B cell (primary cell): ENCODE results near the gene LCN9. TPM values are rescaled to one million over a fixed set of nuclear protein-coding genes. Genes with fewer than 3 reads are reported as not detected.

Source experiments
- ATAC-seq: fragments of 200-7000 bp; cut with Tn5 transposase; one replicate; pipeline ENCODE4 v1.10.0; 2021; ENCODE audit warnings: low read depth, mild to moderate bottlenecking, moderate number of reproducible peaks, moderate library complexity
- CTCF ChIA-PET: fragments of 350-600 bp; sonication (Branson Sonifier 250); formaldehyde crosslinking; loops from one replicate; lab custom pipeline; 2021; ENCODE audit warnings: antibody characterized with exemption, inconsistent platforms; lab: Charles Lee
- POLR2A ChIA-PET: fragments of 350-600 bp; sonication (Branson Sonifier 250); formaldehyde crosslinking; loops from one replicate; lab custom pipeline; 2021; ENCODE audit warnings: antibody characterized with exemption; lab: Charles Lee
- DNase-seq: peaks from one replicate; pipeline ENCODE4 v3.0.0; 2013
- H2AFZ ChIP-seq: 2 replicates; pipeline ENCODE4 v1.6.1; 2012; ENCODE audit warnings: mild to moderate bottlenecking, low read depth, low read length; ENCODE audit not compliant: insufficient read depth, poor library complexity, severe bottlenecking
- H3K27ac ChIP-seq, 2 donors: 1 replicate in 1 of 2; 2 replicates in 1 of 2; pipeline ENCODE4 v1.5.1; 2012 to 2013; ENCODE audit warnings: low read length in 2 of 2, mild to moderate bottlenecking in 2 of 2, moderate library complexity in 1 of 2
- H3K27me3 ChIP-seq, 4 experiments: fragments of 200-600 bp in 1 of 4; sonication (generic) in 1 of 4; replicated peaks in 1 of 4; 1 replicate in 2 of 4; 2 replicates in 2 of 4; pipeline versions ENCODE4 v1.6.1 to v1.7.0; 2013 to 2016; ENCODE audit warnings: low read length in 3 of 4, mild to moderate bottlenecking in 2 of 4, mixed read lengths in 1 of 4, moderate library complexity in 1 of 4; ENCODE audit not compliant: insufficient read depth in 4 of 4, control insufficient read depth in 3 of 4; ENCODE audit errors: control extremely low read depth in 1 of 4
- H3K36me3 ChIP-seq, 2 experiments: replicated peaks in 1 of 2; 1 replicate in 1 of 2; 2 replicates in 1 of 2; pipeline versions ENCODE4 v1.6.1 to v1.7.1; 2013; ENCODE audit warnings: low read length in 1 of 2; ENCODE audit not compliant: insufficient read depth in 2 of 2, control insufficient read depth in 1 of 2; ENCODE audit errors: control extremely low read depth in 1 of 2, extremely low read depth in 1 of 2
- H3K4me1 ChIP-seq, 2 donors: fragments of 200-600 bp in 1 of 2; sonication (generic) in 1 of 2; 1 replicate in 1 of 2; 2 replicates in 1 of 2; pipeline versions ENCODE4 v1.5.1 to v1.6.1; 2013 to 2017; ENCODE audit warnings: low read length in 2 of 2; ENCODE audit not compliant: control insufficient read depth in 2 of 2, insufficient read depth in 2 of 2
- H3K4me2 ChIP-seq: replicated peaks from 2 replicates; pipeline ENCODE3; 2012; ENCODE audit warnings: mild to moderate bottlenecking, low read depth, low read length; ENCODE audit not compliant: poor library complexity, severe bottlenecking
- H3K4me3 ChIP-seq, 5 experiments: fragments of 200-600 bp in 1 of 5; sonication (generic) in 1 of 5; 1 replicate in 3 of 5; 2 replicates in 2 of 5; pipeline versions ENCODE4 v1.5.1 to v1.7.0; 2011 to 2016; ENCODE audit warnings: low read length in 4 of 5, mild to moderate bottlenecking in 4 of 5, low read depth in 2 of 5, control low read depth in 1 of 5, moderate library complexity in 1 of 5; ENCODE audit not compliant: insufficient read depth in 1 of 5; ENCODE audit errors: control extremely low read depth in 1 of 5, extremely low read depth in 1 of 5
- H3K79me2 ChIP-seq: fragments of 200-600 bp; sonication (generic); one replicate; pipeline ENCODE4 v1.6.0; 2016; ENCODE audit warnings: low read length; ENCODE audit not compliant: control insufficient read depth, insufficient read depth
- H3K9ac ChIP-seq: fragments of 200-600 bp; sonication (generic); 2 replicates; pipeline ENCODE4 v1.6.1; 2017; ENCODE audit warnings: mild to moderate bottlenecking, low read length, moderate library complexity
- H3K9me3 ChIP-seq, 3 donors: one replicate each; pipeline versions ENCODE4 v1.6.1 to v1.7.1; 2013; ENCODE audit warnings: low read length in 2 of 3; ENCODE audit not compliant: control insufficient read depth in 2 of 3, insufficient read depth in 1 of 3; ENCODE audit errors: control extremely low read depth in 1 of 3
- H4K20me1 ChIP-seq: 2 replicates; pipeline ENCODE4 v1.6.0; 2012; ENCODE audit warnings: mild to moderate bottlenecking, low read length; ENCODE audit not compliant: insufficient read depth, control insufficient read depth, poor library complexity, severe bottlenecking
- H3K27ac Mint-ChIP-seq: one replicate; pipeline ENCODE4 v1.8.0; 2021; ENCODE audit warnings: mixed read lengths
- H3K27me3 Mint-ChIP-seq: one replicate; pipeline ENCODE4 v1.8.0; 2021; ENCODE audit warnings: mixed read lengths
- H3K4me1 Mint-ChIP-seq: one replicate; pipeline ENCODE4 v1.8.0; 2021; ENCODE audit warnings: mixed read lengths
- H3K4me3 Mint-ChIP-seq: one replicate; pipeline ENCODE4 v1.8.0; 2021; ENCODE audit warnings: mixed read lengths
- H3K9me3 Mint-ChIP-seq: one replicate; pipeline ENCODE4 v1.8.0; 2022; ENCODE audit warnings: mixed read lengths; ENCODE audit not compliant: insufficient read depth
- EZH2 ChIP-seq: IDR thresholded peaks from 2 replicates; pipeline ENCODE4 v1.6.1; 2012; ENCODE audit warnings: borderline replicate concordance, low read depth, mild to moderate bottlenecking, moderate library complexity, low read length; ENCODE audit not compliant: insufficient read depth, poor library complexity, severe bottlenecking
- WGBS: methylation state at CpG from one replicate; pipeline ENCODE4 v1.1.5; 2013; ENCODE audit warnings: missing lambda C conversion rate; ENCODE audit not compliant: insufficient coverage; 5-methylcytosine and 5-hydroxymethylcytosine counted together
- intact Hi-C: fragments of 100-400 bp; cut with micrococcal nuclease; formaldehyde crosslinking; loops from one replicate; pipeline ENCODE4 v1.10.0; 2022
- polyA plus RNA-seq: library from polyadenylated mRNA; depleted of rRNA; stranded (reverse); fragments of >200 nt; gene quantifications from 2 replicates; pipeline ENCODE4 v1.2.3, GENCODE V29; 2012
- total RNA-seq, 2 donors: library from RNA; stranded (reverse); fragments of 120-200 nt in 1 of 2; gene quantifications; 1 replicate in 1 of 2; 2 replicates in 1 of 2; pipeline versions ENCODE4 v1.2.3 to v1.2.4, GENCODE V29; 2013 to 2022
- TF ChIP-seq, protein P1 (sequence below): fragments of 200-600 bp; IDR thresholded peaks from one replicate; pipeline ENCODE4 v1.8.0; 2022; ENCODE audit warnings: antibody characterized with exemption, mild to moderate bottlenecking

Gene LCN9
- total and polyA plus RNA-seq, 2 donors (not counting 1 experiment from before 2014, with no cell fraction given): not detected

DNA sequence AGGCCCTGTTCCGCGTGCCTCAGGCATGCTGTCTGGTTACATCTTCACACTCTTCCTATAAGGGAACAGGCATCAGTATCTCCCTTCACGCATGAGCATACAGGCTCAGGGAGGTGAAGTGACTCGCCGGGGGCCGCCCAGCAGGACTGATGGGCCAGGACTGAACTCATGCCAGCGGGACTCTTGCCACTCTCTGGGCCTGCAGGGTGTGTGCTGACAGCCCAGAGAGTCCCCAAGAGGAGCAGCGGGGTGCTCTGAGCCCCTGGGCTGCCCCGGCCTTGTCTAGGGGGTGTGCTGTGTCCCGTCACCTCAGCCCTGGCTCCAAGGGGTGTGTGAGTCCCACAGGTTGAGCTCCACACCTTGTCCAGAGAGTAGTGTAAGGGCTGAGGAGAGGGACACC, 48.8 kb downstream of the LCN9 start:
- Mint-ChIP-seq H3K27me3 (peaks cover 27% of the 10 kb centered on the region), H3K4me3 (no peak overlapping the region), H3K27ac (no peak overlapping the region), H3K9me3 (no peaks in the 10 kb centered on the region), H3K4me1 (no peaks in the 10 kb centered on the region)
- H3K4me1 ChIP-seq: no peaks in the 10 kb centered on the region
- H3K9ac ChIP-seq: no peak overlapping the region
- TF ChIP-seq EZH2: no peak
- TF ChIP-seq, protein P1, sequence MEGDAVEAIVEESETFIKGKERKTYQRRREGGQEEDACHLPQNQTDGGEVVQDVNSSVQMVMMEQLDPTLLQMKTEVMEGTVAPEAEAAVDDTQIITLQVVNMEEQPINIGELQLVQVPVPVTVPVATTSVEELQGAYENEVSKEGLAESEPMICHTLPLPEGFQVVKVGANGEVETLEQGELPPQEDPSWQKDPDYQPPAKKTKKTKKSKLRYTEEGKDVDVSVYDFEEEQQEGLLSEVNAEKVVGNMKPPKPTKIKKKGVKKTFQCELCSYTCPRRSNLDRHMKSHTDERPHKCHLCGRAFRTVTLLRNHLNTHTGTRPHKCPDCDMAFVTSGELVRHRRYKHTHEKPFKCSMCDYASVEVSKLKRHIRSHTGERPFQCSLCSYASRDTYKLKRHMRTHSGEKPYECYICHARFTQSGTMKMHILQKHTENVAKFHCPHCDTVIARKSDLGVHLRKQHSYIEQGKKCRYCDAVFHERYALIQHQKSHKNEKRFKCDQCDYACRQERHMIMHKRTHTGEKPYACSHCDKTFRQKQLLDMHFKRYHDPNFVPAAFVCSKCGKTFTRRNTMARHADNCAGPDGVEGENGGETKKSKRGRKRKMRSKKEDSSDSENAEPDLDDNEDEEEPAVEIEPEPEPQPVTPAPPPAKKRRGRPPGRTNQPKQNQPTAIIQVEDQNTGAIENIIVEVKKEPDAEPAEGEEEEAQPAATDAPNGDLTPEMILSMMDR: no peak
- H3K4me2 ChIP-seq: no peak overlapping the region
- ATAC-seq (no peak), DNase-seq (no peak)
- POLR2A ChIA-PET: no interaction called here
- H4K20me1 ChIP-seq: no peaks in the 10 kb centered on the region
- no peaks in the 10 kb centered on the region for H3K79me2 ChIP-seq
- H3K27me3 ChIP-seq: peaks cover 0 to 26% (median 7%) of the 10 kb centered on the region in 4 experiments
- no peak overlapping the region for H3K27ac ChIP-seq
- peaks cover 0 to 6% (median 0%) of the 10 kb centered on the region in 3 donors for H3K9me3 ChIP-seq
- CTCF ChIA-PET: no interaction called here
- H3K36me3 ChIP-seq: no peaks in the 10 kb centered on the region
- intact Hi-C loops: no loop called here
- no peak overlapping the region for H3K4me3 ChIP-seq
- H2AFZ ChIP-seq: no peak overlapping the region
- WGBS: 90% methylated on average over 9 of the region's 10 CpGs

- no peak overlapping the region for H3K9ac ChIP-seq
- peaks cover 30% of the 10 kb centered on the region for H3K27me3 Mint-ChIP-seq
- H3K4me3 ChIP-seq: no peak overlapping the region
- DNase-seq (no peak), ATAC-seq (no peak)
- H3K36me3 ChIP-seq: no peaks in the 10 kb centered on the region
- no peaks in the 10 kb centered on the region for H3K4me1 ChIP-seq
- no peak overlapping the region for H3K4me2 ChIP-seq
- CTCF ChIA-PET: no interaction called here
- intact Hi-C loops: no loop called here
- H3K9me3 ChIP-seq: peaks cover 0 to 6% (median 0%) of the 10 kb centered on the region in 3 donors
- H2AFZ ChIP-seq: no peak overlapping the region
- WGBS: 67% methylated on average over 14 of the region's 16 CpGs
- no peak overlapping the region for H3K27ac Mint-ChIP-seq
- H3K27ac ChIP-seq: no peak overlapping the region
- H3K4me1 Mint-ChIP-seq: no peaks in the 10 kb centered on the region
- H3K9me3 Mint-ChIP-seq: no peaks in the 10 kb centered on the region
- no peak overlapping the region for H3K4me3 Mint-ChIP-seq
- H3K79me2 ChIP-seq: no peaks in the 10 kb centered on the region
- no peaks in the 10 kb centered on the region for H4K20me1 ChIP-seq
- no peak for TF ChIP-seq EZH2
- TF ChIP-seq, protein P1: no peak
- H3K27me3 ChIP-seq: peaks cover 0 to 26% (median 7%) of the 10 kb centered on the region in 4 experiments
- POLR2A ChIA-PET: no interaction called here
Measured at GRCh38 chr9:135712613-135713295, 49.6 kb downstream of the LCN9 start.
